AG09319 (cell line): ENCODE data around the gene EPB41L1.

Experiments used
- DNase-seq: peaks from one replicate; pipeline ENCODE4 v3.0.0-alpha.2; 2010; ENCODE audit warnings: low read depth; ENCODE audit errors: extremely low read depth
- TF ChIP-seq, protein P1 (sequence below): IDR thresholded peaks from 2 replicates; pipeline ENCODE4 v1.5.1; 2011; ENCODE audit warnings: low read depth, mild to moderate bottlenecking, inconsistent platforms, low read length, moderate library complexity

EPB41L1 gene

DNA sequence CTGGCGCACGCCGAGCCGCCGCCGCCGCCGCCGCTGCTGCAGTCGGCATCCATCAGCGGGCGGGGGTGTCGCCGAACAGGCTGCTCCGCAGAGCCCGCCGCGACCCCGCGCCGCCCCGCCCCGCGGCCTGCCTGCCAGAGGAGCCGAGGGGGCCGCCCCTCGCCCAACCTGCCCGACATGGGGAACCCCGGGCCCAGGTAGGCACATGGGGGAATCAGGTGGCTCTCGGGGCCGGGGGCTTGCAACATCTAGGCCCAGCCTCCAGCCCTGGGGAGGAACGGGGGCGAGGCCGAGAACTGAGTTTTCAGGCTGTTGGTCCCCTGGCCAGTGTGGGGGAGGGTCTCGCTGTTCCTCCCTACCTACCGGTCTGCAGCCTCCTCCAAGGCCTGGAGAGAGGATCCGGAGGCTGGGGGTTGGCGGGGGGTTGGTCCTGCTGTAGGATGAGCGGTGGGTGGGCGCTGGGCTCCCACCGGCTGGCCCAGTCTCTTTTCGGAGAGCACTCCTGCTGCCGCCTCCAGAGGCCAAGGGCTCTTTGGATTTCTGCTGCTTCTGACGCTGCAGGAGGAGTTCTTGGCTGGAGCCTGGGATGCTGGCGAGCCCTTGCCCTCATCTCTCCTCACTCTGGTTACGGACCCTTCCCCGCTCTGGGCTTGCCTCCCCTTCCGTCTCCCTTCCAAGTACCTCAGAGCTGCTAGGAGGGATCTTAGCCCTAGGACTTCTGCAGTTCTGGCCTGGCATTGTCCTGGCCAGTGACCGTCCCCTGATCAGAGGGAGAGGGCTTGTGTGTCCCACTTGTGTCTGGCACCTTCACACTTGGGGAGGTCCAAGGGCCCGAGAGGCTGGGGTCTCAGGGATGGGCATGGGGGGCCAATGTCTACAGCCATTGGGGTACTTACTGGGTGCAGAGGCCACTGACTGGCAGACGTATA is at the start of gene EPB41L1:
Gene EPB41L1, plus strand, starts transcription at position 41 of the 929 bp plus-strand sequence. CDS start 19,038 bp downstream, outside the sequence.
- DNase-seq = no peak
- TF ChIP-seq, protein P1, sequence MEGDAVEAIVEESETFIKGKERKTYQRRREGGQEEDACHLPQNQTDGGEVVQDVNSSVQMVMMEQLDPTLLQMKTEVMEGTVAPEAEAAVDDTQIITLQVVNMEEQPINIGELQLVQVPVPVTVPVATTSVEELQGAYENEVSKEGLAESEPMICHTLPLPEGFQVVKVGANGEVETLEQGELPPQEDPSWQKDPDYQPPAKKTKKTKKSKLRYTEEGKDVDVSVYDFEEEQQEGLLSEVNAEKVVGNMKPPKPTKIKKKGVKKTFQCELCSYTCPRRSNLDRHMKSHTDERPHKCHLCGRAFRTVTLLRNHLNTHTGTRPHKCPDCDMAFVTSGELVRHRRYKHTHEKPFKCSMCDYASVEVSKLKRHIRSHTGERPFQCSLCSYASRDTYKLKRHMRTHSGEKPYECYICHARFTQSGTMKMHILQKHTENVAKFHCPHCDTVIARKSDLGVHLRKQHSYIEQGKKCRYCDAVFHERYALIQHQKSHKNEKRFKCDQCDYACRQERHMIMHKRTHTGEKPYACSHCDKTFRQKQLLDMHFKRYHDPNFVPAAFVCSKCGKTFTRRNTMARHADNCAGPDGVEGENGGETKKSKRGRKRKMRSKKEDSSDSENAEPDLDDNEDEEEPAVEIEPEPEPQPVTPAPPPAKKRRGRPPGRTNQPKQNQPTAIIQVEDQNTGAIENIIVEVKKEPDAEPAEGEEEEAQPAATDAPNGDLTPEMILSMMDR = no peak

- TF ChIP-seq, protein P1 = no peak
Observed at GRCh38 chr20:36104856-36105255, 49.7 kb upstream of the EPB41L1 start.

DNA sequence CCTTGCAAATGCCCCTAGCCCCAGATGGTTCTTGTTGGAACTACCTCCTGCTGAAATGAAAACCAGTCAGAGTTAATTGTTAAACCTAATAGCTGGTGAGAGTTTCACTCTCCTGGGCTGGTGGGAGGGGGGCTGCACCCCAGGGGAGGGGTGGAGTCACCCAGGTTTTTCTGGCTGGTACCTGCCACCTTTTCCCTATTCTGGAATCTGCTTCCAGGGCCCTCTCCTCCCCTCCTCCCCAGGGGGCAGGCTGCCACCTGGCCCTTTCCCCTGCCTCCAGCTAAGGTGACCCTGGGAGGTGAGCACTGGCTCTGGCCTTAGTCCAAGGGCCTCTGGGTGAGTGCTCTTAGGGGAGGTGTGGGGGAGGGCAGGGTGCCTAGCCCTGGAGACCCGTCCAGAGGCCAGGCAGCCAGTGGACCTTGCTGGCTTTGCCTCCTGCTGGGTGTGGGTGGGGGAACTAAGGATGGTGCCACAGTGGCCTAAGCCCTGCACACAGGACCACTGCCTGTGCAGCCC is 48.8 kb upstream of the EPB41L1 start:
- TF ChIP-seq, protein P1 = no peak
- no peak for DNase-seq

More at GRCh38 chr20:36104856-36105255, 49.7 kb upstream of the EPB41L1 start:
- DNase-seq = no peak

DNA sequence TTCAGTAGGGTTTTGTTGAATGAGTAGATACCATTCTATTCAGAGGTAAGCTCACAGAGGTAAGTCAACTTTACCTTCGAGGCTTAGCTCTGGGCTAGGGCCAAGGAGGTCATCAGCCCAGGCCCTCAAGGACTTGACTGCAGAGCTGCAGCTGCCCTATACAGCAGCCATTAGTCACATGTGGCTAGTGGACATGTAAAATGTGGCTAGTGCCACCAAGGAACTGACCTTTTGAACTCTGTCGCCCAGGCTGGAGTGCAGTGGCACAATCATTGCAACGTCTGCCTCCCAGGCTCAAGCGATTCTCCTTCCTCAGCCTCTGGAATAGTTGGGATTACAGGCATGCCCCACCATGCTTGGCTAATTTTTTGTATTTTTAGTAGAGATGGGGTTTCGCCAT is 47.9 kb upstream of the EPB41L1 start:
- TF ChIP-seq, protein P1 = no peak
- DNase-seq = no peak

DNA sequence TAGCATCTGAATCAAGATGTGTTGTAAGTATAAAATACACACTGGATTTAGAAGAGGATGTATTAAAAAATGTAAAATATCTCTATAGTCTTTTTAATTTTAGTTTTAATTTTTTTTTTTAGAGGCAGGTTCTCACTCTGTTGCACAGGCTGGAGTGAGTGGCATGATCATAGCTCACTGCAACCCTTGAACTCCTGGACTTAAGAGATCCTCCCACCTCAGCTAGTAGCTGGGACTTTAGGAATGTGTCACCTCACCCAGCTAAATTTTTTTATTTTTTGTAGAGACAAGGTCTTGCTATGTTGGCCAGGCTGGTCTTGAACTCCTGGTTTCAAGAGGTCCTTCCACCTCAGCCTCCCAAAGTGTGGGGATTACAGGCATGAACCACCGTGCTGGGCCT is 46.7 kb upstream of the EPB41L1 start:
- DNase-seq = no peak
- TF ChIP-seq, protein P1 = no peak

DNA sequence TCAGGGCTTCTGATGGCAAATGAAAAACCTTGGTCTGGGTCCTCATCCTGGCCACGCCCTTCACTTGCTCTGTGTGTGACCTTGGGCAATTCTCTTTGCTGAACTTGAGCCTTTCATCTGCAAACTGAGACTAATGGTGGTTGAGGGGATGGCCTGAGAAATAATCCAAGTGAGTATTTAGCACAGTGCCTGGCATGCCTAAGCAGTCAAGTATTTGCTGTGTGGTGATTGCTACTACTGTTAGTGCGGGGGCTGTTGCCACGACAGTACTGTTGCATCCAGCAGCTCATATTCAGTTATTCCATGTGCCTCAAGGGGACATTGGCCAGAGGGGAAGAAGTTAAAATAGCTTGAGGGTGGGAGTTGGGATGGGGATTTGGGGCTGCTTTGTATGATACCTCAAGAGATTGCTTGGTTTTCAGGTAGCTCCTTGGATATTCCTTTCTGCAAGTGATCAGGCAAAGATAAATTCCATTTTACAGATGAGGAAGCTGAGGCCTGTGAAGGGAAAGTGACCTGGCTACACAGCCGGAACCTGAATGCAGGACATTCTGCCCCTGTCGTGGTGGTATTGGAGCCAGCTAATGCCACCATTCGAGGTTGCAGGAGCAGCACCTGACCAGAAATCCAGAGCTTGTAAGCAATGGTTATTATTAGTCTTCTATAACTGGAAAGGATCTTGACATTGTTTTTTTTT is 45.1 kb upstream of the EPB41L1 start:
- DNase-seq = no peak
- TF ChIP-seq, protein P1 = no peak

DNA sequence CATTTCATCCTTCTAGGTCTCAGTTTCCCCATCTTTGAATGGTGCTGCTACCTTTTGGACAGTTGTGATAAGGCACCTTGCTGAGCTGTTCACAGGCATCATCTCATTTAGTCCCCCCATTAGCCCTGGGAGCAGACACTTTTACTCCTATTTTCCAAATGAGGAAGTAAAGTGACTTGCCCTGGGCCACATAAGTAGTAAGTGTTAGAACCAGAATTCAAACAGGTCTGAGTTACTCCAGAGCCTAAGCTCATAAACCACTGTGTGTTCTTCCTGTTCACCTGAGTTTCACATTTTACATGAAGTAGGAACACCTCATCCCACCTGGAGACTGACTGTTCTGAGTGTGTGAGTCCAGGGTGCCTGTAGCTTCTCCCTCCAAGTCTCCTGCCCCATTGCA is 43.5 kb upstream of the EPB41L1 start:
- TF ChIP-seq, protein P1 = no peak
- DNase-seq = no peak
